Measurements from ENCODE around the gene MACROD2. TPM values are rescaled to one million over a fixed set of nuclear protein-coding genes. Genes with fewer than 3 reads are reported as not detected.

MACROD2 gene
- polyA plus RNA-seq, 1 donor from 2014 or later: 23.2 TPM

- Histone ChIP-seq H3K27me3 (ENCODE audit: insufficient read depth, low read depth, low read length) (no peaks in the 10 kb centered on the region), H3K9ac (ENCODE audit: low read length) (no peak overlapping the region), H3F3A (ENCODE audit: insufficient read depth, low read length, poor library complexity, severe bottlenecking) (no peaks in the 10 kb centered on the region), H3K9me2 (ENCODE audit: insufficient read depth, low read length) (no peaks in the 10 kb centered on the region), H3K9me3 (ENCODE audit: low read length) (no peaks in the 10 kb centered on the region), H3K4me3 (ENCODE audit: low read length) (no peak overlapping the region), H3K27ac (ENCODE audit: low read length) (no peak overlapping the region), H3K79me2 (replicated peaks; ENCODE audit: insufficient read depth, low read length) (no peaks in the 10 kb centered on the region), H3K4me2 (ENCODE audit: low read length) (no peak overlapping the region), H3K36me3 (ENCODE audit: insufficient read depth, low read length) (no peaks in the 10 kb centered on the region), H4K20me1 (ENCODE audit: insufficient read depth) (no peaks in the 10 kb centered on the region), H2AFZ (ENCODE audit: low read depth, low read length) (no peak overlapping the region)
- TF ChIP-seq, protein P1, sequence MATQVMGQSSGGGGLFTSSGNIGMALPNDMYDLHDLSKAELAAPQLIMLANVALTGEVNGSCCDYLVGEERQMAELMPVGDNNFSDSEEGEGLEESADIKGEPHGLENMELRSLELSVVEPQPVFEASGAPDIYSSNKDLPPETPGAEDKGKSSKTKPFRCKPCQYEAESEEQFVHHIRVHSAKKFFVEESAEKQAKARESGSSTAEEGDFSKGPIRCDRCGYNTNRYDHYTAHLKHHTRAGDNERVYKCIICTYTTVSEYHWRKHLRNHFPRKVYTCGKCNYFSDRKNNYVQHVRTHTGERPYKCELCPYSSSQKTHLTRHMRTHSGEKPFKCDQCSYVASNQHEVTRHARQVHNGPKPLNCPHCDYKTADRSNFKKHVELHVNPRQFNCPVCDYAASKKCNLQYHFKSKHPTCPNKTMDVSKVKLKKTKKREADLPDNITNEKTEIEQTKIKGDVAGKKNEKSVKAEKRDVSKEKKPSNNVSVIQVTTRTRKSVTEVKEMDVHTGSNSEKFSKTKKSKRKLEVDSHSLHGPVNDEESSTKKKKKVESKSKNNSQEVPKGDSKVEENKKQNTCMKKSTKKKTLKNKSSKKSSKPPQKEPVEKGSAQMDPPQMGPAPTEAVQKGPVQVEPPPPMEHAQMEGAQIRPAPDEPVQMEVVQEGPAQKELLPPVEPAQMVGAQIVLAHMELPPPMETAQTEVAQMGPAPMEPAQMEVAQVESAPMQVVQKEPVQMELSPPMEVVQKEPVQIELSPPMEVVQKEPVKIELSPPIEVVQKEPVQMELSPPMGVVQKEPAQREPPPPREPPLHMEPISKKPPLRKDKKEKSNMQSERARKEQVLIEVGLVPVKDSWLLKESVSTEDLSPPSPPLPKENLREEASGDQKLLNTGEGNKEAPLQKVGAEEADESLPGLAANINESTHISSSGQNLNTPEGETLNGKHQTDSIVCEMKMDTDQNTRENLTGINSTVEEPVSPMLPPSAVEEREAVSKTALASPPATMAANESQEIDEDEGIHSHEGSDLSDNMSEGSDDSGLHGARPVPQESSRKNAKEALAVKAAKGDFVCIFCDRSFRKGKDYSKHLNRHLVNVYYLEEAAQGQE (IDR thresholded peaks at IDR 0.05; ENCODE audit: borderline replicate concordance): no peak
- no peak for TF ChIP-seq RAD21 (conservative IDR thresholded peaks at IDR 0.05)
- TF ChIP-seq, protein P2, sequence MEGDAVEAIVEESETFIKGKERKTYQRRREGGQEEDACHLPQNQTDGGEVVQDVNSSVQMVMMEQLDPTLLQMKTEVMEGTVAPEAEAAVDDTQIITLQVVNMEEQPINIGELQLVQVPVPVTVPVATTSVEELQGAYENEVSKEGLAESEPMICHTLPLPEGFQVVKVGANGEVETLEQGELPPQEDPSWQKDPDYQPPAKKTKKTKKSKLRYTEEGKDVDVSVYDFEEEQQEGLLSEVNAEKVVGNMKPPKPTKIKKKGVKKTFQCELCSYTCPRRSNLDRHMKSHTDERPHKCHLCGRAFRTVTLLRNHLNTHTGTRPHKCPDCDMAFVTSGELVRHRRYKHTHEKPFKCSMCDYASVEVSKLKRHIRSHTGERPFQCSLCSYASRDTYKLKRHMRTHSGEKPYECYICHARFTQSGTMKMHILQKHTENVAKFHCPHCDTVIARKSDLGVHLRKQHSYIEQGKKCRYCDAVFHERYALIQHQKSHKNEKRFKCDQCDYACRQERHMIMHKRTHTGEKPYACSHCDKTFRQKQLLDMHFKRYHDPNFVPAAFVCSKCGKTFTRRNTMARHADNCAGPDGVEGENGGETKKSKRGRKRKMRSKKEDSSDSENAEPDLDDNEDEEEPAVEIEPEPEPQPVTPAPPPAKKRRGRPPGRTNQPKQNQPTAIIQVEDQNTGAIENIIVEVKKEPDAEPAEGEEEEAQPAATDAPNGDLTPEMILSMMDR (IDR thresholded peaks at IDR 0.05; ENCODE audit: poor library complexity, severe bottlenecking): no peak
- TF ChIP-seq EZH2 (IDR thresholded peaks at IDR 0.05; ENCODE audit: borderline replicate concordance, insufficient read depth, low read length, poor library complexity, severe bottlenecking): no peak
- TF ChIP-seq TAF1 (IDR thresholded peaks at IDR 0.05; ENCODE audit: low read depth): no peak
- no peak for TF ChIP-seq MXI1 (conservative IDR thresholded peaks at IDR 0.05; ENCODE audit: poor library complexity, severe bottlenecking)
- TF ChIP-seq SMC3 (conservative IDR thresholded peaks at IDR 0.05; ENCODE audit: poor library complexity): no peak
- TF ChIP-seq EP300 (conservative IDR thresholded peaks at IDR 0.05; ENCODE audit: poor library complexity, severe bottlenecking): no peak
- TF ChIP-seq POLR2AphosphoS5 (IDR thresholded peaks at IDR 0.05): no peak
These were observed 1927.2 kb downstream of the MACROD2 start for GRCh38 chr20:15922556-15922955.

DNA sequence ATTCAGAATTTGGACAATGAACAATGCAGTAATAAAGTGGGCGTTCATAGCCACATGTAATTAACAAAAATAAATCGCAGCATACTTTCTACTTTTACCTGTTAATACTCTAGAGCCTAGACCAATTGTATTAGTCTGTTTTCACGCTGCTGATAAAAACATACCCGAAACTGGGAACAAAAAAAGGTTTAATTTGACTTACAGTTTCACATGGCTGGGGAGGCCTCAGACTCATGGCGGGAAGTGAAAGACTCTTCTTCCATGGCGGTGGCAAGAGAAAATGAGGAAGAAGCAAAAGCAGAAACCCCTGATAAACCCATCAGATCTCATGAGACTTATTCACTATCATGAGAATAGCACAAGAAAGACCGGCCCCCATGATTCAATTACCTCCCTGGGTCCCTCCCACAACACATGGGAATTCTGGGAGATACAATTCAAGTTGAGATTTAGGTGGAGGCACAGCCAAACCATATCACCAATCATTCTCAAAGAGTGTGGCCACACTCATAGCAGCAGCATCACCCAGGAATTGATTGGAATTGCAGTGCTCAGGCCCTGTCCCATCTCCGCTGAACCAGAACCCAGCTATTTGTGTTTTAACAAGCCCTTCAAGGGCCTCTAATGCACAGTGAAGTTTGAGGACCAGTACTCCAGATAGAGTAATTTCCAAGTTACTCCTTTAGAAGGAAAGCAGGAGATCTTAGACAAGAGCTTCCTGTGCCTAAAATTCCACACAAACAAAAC, 1927.9 kb downstream of the MACROD2 start:
- no peaks in the 10 kb centered on the region for H3K36me3 ChIP-seq (ENCODE audit: insufficient read depth, low read length)
- H3K9ac ChIP-seq (ENCODE audit: low read length): no peak overlapping the region
- H3K27me3 ChIP-seq (ENCODE audit: insufficient read depth, low read depth, low read length): no peaks in the 10 kb centered on the region
- no peak overlapping the region for H3K27ac ChIP-seq (ENCODE audit: low read length)
- H3K9me3 ChIP-seq (ENCODE audit: low read length): no peaks in the 10 kb centered on the region
- no peak overlapping the region for H3K4me2 ChIP-seq (ENCODE audit: low read length)
- TF ChIP-seq EZH2 (IDR thresholded peaks at IDR 0.05; ENCODE audit: borderline replicate concordance, insufficient read depth, low read length, poor library complexity, severe bottlenecking) (no peak), RAD21 (conservative IDR thresholded peaks at IDR 0.05) (no peak), SMC3 (conservative IDR thresholded peaks at IDR 0.05; ENCODE audit: poor library complexity) (no peak), MXI1 (conservative IDR thresholded peaks at IDR 0.05; ENCODE audit: poor library complexity, severe bottlenecking) (no peak)
- no peaks in the 10 kb centered on the region for H3K9me2 ChIP-seq (ENCODE audit: insufficient read depth, low read length)
- H3K4me3 ChIP-seq (ENCODE audit: low read length): no peak overlapping the region
- no peaks in the 10 kb centered on the region for H3K79me2 ChIP-seq (replicated peaks; ENCODE audit: insufficient read depth, low read length)
- no peaks in the 10 kb centered on the region for H4K20me1 ChIP-seq (ENCODE audit: insufficient read depth)
- H2AFZ ChIP-seq (ENCODE audit: low read depth, low read length): no peak overlapping the region
- no peaks in the 10 kb centered on the region for H3F3A ChIP-seq (ENCODE audit: insufficient read depth, low read length, poor library complexity, severe bottlenecking)
